Endothelial cell of umbilical vein (primary cell): ENCODE data around the gene CCT4. TPM values are rescaled to one million over a fixed set of nuclear protein-coding genes. Genes with fewer than 3 reads are reported as not detected.

Experiments
- BruUV-seq: library from RNA; stranded (reverse); fragments of 400-500 nt; replicated peaks from 2 replicates; lab custom pipeline; 2021; lab: Mats Ljungman, UMichigan
- CTCF ChIA-PET: fragments of 300-600, 350-600 bp; sonication (Branson Sonifier 250); formaldehyde crosslinking; loops from one replicate; lab custom pipeline; 2021; ENCODE audit warnings: antibody characterized with exemption, inconsistent platforms; lab: Charles Lee
- POLR2A ChIA-PET: fragments of 300-600, 350-600 bp; sonication (Branson Sonifier 250); formaldehyde crosslinking; loops from one replicate; lab custom pipeline; 2021; ENCODE audit warnings: antibody characterized with exemption, inconsistent platforms; lab: Charles Lee
- DNase-seq: peaks from one replicate; pipeline ENCODE4 v3.0.0-alpha.2; 2011; ENCODE audit warnings: low read depth, low spot score
- FAIRE-seq: peaks from 2 replicates; lab custom pipeline; 2011; peaks lifted over from hg19 to GRCh38; lab: Jason Lieb, UNC
- H2AFZ ChIP-seq: 2 replicates; pipeline ENCODE4 v1.6.0; 2012; ENCODE audit warnings: low read depth, low read length, control low read depth, inconsistent platforms
- H3K27ac ChIP-seq: 2 replicates; pipeline ENCODE4 v1.5.1; 2011; ENCODE audit warnings: low read depth, mild to moderate bottlenecking, control low read depth, low read length, moderate library complexity; ENCODE audit not compliant: insufficient read depth
- H3K27me3 ChIP-seq, 2 experiments: 2 replicates each; pipeline versions ENCODE4 v1.6.0 to v1.6.1; 2011; ENCODE audit warnings: low read length in 2 of 2, mixed read lengths in 1 of 2; ENCODE audit not compliant: control insufficient read depth in 2 of 2, insufficient read depth in 2 of 2
- H3K36me3 ChIP-seq, 2 experiments: 2 replicates in 1 of 2; 3 replicates in 1 of 2; pipeline ENCODE4 v1.5.1; 2011; ENCODE audit warnings: low read length in 2 of 2, mild to moderate bottlenecking in 1 of 2, moderate library complexity in 1 of 2; ENCODE audit not compliant: control insufficient read depth in 2 of 2, insufficient read depth in 2 of 2; ENCODE audit errors: extremely low read depth in 1 of 2
- H3K4me1 ChIP-seq: 3 replicates; pipeline ENCODE4 v1.5.1; 2011; ENCODE audit warnings: mild to moderate bottlenecking, low read length; ENCODE audit not compliant: control insufficient read depth, insufficient read depth; ENCODE audit errors: extremely low read depth
- H3K4me2 ChIP-seq: 2 replicates; pipeline ENCODE4 v1.6.1; 2011; ENCODE audit warnings: low read length, control low read depth, mixed read lengths; ENCODE audit not compliant: insufficient read depth
- H3K4me3 ChIP-seq, 3 experiments: fragments of 200-600 bp in 1 of 3; sonication (generic), shearing (Covaris generic) in 1 of 3; replicated peaks in 1 of 3; 2 replicates each; pipeline ENCODE4 v1.5.1; 2011 to 2016; ENCODE audit warnings: control low read depth in 3 of 3, low read length in 3 of 3, mild to moderate bottlenecking in 2 of 3, inconsistent platforms in 1 of 3, low read depth in 1 of 3, moderate library complexity in 1 of 3; ENCODE audit not compliant: insufficient read depth in 1 of 3
- H3K79me2 ChIP-seq: 2 replicates; pipeline ENCODE4 v1.6.0; 2012; ENCODE audit warnings: low read length, inconsistent platforms; ENCODE audit not compliant: control insufficient read depth, insufficient read depth
- H3K9ac ChIP-seq: replicated peaks from 2 replicates; pipeline ENCODE3; 2011; ENCODE audit warnings: low read length, control low read depth; ENCODE audit not compliant: insufficient read depth; ENCODE audit errors: extremely low read depth
- H3K9me1 ChIP-seq: replicated peaks from 3 replicates; pipeline ENCODE4 v1.6.0; 2011; ENCODE audit warnings: mild to moderate bottlenecking, low read length; ENCODE audit not compliant: control insufficient read depth, insufficient read depth; ENCODE audit errors: extremely low read depth
- H3K9me3 ChIP-seq: replicated peaks from 2 replicates; pipeline ENCODE4 v1.5.1; 2012; ENCODE audit warnings: low read length, inconsistent platforms; ENCODE audit not compliant: control insufficient read depth, insufficient read depth
- H4K20me1 ChIP-seq: replicated peaks from 2 replicates; pipeline ENCODE3; 2011; ENCODE audit warnings: mild to moderate bottlenecking, low read length; ENCODE audit not compliant: control insufficient read depth, insufficient read depth; ENCODE audit errors: extremely low read depth
- EZH2 ChIP-seq: IDR thresholded peaks from 2 replicates; pipeline ENCODE4 v1.6.1; 2012; ENCODE audit warnings: borderline replicate concordance, low read depth, mild to moderate bottlenecking, moderate library complexity, low read length, inconsistent platforms; ENCODE audit not compliant: severe bottlenecking
- FOS ChIP-seq: IDR thresholded peaks from 2 replicates; pipeline ENCODE4 v1.6.1; 2011; ENCODE audit warnings: mild to moderate bottlenecking, low read length, moderate library complexity, borderline replicate concordance; ENCODE audit not compliant: insufficient read depth
- GATA2 ChIP-seq: IDR thresholded peaks from 2 replicates; pipeline ENCODE4 v1.7.0; 2011; ENCODE audit warnings: low read depth, mild to moderate bottlenecking, moderate library complexity, mixed read lengths, low read length; ENCODE audit not compliant: insufficient read length, insufficient read depth
- JUN ChIP-seq: IDR thresholded peaks from 2 replicates; pipeline ENCODE4 v1.6.1; 2011; ENCODE audit warnings: borderline replicate concordance, low read depth; ENCODE audit not compliant: insufficient read length, insufficient read depth
- MYC ChIP-seq: IDR thresholded peaks from one replicate; pipeline ENCODE4 v1.6.1; 2011; ENCODE audit warnings: mild to moderate bottlenecking, low read depth, low read length
- POLR2A ChIP-seq: IDR thresholded peaks from 2 replicates; pipeline ENCODE4 v1.6.1; 2012; ENCODE audit warnings: low read depth, mild to moderate bottlenecking, control low read depth, low read length
- POLR2AphosphoS5 ChIP-seq: IDR thresholded peaks from 2 replicates; pipeline ENCODE4 v1.6.1; 2012; ENCODE audit warnings: low read depth, mild to moderate bottlenecking, control low read depth, low read length, moderate library complexity; ENCODE audit not compliant: insufficient read depth
- dilution Hi-C: fragments of 300-500 bp; cut with MboI; formaldehyde crosslinking; loops from one replicate; pipeline ENCODE4 v1.15.0; 2019; ENCODE audit warnings: low sequenced_read_pairs; ENCODE audit not compliant: extremely low pct_ligation_motif_present
- intact Hi-C: fragments of 100-400 bp; cut with micrococcal nuclease; formaldehyde crosslinking; loops from one replicate; pipeline ENCODE4 v1.10.0; 2022
- polyA plus RNA-seq, 4 experiments: library from polyadenylated mRNA; depleted of rRNA in 3 of 4; stranded (reverse) in 3 of 4; unstranded in 1 of 4; fragments of >200 nt; gene quantifications; 2 replicates each; pipeline versions ENCODE4 v1.2.1 to v1.2.3, GENCODE V29; 2011 to 2012; ENCODE audit warnings: missing spikeins in 1 of 4
- total RNA-seq: library from RNA; stranded (reverse); gene quantifications from 2 replicates; pipeline ENCODE4 v1.2.3, GENCODE V29; 2021
- TF ChIP-seq, protein P1 (sequence below), 2 donors: IDR thresholded peaks; 1 replicate in 1 of 2; 2 replicates in 1 of 2; pipeline ENCODE4 v1.5.1; 2011; ENCODE audit warnings: low read length in 2 of 2, mild to moderate bottlenecking in 2 of 2, moderate library complexity in 2 of 2, control low read depth in 1 of 2, inconsistent platforms in 1 of 2, low read depth in 1 of 2; ENCODE audit not compliant: insufficient read depth in 1 of 2; ENCODE audit errors: extremely low read depth in 1 of 2
- TF ChIP-seq, protein P2 (sequence below): IDR thresholded peaks from 2 replicates; pipeline ENCODE4 v1.6.1; 2011; ENCODE audit not compliant: insufficient read depth, insufficient read length

CCT4 gene
- total and polyA plus RNA-seq, 2 donors (not counting 3 experiments of a cell fraction or from before 2014, with no cell fraction given) = 78.5 to 220 TPM

DNA sequence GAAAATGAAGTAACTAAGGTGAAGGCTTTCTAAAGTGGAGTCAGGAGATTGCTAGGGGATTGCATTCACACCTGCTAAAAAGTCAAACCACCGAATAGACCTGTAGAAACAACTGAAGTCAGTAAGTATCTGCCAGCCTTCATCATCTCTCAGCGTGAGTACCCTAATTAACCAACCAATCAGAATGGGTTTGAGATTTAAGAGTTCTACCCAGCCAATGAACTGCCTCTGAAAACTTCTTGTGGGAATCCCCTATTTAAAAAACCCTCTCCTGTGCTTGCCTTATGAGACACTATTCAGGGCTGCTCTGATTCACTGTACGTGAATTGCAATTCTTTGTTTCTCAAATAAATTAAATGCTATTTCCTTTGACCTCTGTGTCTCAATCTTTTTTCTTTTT is 31.2 kb downstream of the CCT4 start:
- H2AFZ ChIP-seq = no peak overlapping the region
- H3K4me3 ChIP-seq = no peak overlapping the region
- POLR2A ChIA-PET = no interaction called here
- no peaks in the 10 kb centered on the region for H3K27me3 ChIP-seq
- BruUV-seq = no TSS peak
- H3K9me3 ChIP-seq = no peaks in the 10 kb centered on the region
- no peaks in the 10 kb centered on the region for H3K9me1 ChIP-seq
- no peak overlapping the region for H3K27ac ChIP-seq
- no peaks in the 10 kb centered on the region for H3K79me2 ChIP-seq
- H3K36me3 ChIP-seq = no peaks in the 10 kb centered on the region
- TF ChIP-seq GATA2 = no peak
- no peak for TF ChIP-seq POLR2AphosphoS5
- TF ChIP-seq JUN = no peak
- TF ChIP-seq MYC = no peak
- no peak for TF ChIP-seq FOS
- TF ChIP-seq EZH2 = no peak
- TF ChIP-seq, protein P1, sequence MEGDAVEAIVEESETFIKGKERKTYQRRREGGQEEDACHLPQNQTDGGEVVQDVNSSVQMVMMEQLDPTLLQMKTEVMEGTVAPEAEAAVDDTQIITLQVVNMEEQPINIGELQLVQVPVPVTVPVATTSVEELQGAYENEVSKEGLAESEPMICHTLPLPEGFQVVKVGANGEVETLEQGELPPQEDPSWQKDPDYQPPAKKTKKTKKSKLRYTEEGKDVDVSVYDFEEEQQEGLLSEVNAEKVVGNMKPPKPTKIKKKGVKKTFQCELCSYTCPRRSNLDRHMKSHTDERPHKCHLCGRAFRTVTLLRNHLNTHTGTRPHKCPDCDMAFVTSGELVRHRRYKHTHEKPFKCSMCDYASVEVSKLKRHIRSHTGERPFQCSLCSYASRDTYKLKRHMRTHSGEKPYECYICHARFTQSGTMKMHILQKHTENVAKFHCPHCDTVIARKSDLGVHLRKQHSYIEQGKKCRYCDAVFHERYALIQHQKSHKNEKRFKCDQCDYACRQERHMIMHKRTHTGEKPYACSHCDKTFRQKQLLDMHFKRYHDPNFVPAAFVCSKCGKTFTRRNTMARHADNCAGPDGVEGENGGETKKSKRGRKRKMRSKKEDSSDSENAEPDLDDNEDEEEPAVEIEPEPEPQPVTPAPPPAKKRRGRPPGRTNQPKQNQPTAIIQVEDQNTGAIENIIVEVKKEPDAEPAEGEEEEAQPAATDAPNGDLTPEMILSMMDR (IDR thresholded peaks at IDR 0.05; ENCODE audit: extremely low read depth in 1 of 2, insufficient read depth in 1 of 2, low read depth in 1 of 2, low read length in 2 of 2) = no peak
- TF ChIP-seq, protein P2, sequence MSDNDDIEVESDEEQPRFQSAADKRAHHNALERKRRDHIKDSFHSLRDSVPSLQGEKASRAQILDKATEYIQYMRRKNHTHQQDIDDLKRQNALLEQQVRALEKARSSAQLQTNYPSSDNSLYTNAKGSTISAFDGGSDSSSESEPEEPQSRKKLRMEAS = no peak
- no peak for TF ChIP-seq POLR2A
- no peak for FAIRE-seq
- intact Hi-C loops = loop anchor here (10.0 kb wide), 1 partner anchor 162 kb away; no protein-coding TSS in a partner anchor
- H3K4me1 ChIP-seq = peaks cover 5% of the 10 kb centered on the region
- H3K9ac ChIP-seq = no peak overlapping the region
- H3K4me2 ChIP-seq = no peak overlapping the region
- dilution Hi-C loops = no loop called here
- no peaks in the 10 kb centered on the region for H4K20me1 ChIP-seq
- DNase-seq = no peak
- CTCF ChIA-PET = interaction anchor here (1.4 kb wide), 1 partner anchor 11 kb away, joined by 3 read pairs; no protein-coding TSS in a partner anchor
